ENCODE measurements around the gene ABHD13. TPM values are rescaled to one million over a fixed set of nuclear protein-coding genes. Genes with fewer than 3 reads are reported as not detected.

The ABHD13 gene
- total RNA-seq, 1 experiment from 2014 or later, result 10.3 TPM

DNA sequence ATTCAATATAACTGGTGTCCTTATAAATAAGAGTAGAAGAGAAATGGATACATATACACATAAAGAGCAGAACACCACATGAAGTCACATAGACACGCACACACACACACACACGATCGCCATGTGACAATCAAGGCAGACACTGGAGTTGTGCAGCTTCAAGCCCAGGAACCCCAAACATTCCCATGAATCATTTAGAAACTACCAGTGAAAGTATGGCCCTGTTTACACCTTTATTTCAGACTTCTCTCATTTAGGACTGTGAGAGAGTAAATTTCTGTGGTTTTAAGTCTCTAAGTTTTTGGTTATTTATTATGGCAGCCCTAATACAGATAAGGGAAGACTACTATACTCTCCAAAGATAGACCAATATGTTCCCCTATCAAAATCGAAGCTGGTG is 31.0 kb downstream of the ABHD13 start:
- Histone ChIP-seq H3K27me3 (replicated peaks; ENCODE audit: insufficient read depth, low read depth, low read length, poor library complexity) (no peaks in the 10 kb centered on the region), H3K36me3 (ENCODE audit: insufficient read depth, low read length, poor library complexity, severe bottlenecking) (no peaks in the 10 kb centered on the region), H3K27ac (ENCODE audit: low read depth, low read length, poor library complexity, severe bottlenecking) (no peak overlapping the region), H3K4me3 (ENCODE audit: low read depth, low read length, poor library complexity, severe bottlenecking) (no peak overlapping the region), H3K4me1 (ENCODE audit: insufficient read depth, low read length, poor library complexity, severe bottlenecking) (no peaks in the 10 kb centered on the region), H3K9me3 (ENCODE audit: low read depth, low read length, poor library complexity, severe bottlenecking) (peaks cover 17% of the 10 kb centered on the region)
- CTCF ChIA-PET, result no interaction called here
- BruUV-seq (replicated peaks), result no TSS peak
- TF ChIP-seq, protein P1, sequence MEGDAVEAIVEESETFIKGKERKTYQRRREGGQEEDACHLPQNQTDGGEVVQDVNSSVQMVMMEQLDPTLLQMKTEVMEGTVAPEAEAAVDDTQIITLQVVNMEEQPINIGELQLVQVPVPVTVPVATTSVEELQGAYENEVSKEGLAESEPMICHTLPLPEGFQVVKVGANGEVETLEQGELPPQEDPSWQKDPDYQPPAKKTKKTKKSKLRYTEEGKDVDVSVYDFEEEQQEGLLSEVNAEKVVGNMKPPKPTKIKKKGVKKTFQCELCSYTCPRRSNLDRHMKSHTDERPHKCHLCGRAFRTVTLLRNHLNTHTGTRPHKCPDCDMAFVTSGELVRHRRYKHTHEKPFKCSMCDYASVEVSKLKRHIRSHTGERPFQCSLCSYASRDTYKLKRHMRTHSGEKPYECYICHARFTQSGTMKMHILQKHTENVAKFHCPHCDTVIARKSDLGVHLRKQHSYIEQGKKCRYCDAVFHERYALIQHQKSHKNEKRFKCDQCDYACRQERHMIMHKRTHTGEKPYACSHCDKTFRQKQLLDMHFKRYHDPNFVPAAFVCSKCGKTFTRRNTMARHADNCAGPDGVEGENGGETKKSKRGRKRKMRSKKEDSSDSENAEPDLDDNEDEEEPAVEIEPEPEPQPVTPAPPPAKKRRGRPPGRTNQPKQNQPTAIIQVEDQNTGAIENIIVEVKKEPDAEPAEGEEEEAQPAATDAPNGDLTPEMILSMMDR (conservative IDR thresholded peaks at IDR 0.05; ENCODE audit: low read depth, low read length), result no peak
- TF ChIP-seq EZH2 (IDR thresholded peaks at IDR 0.05; ENCODE audit: borderline replicate concordance, low read depth, low read length, poor library complexity, severe bottlenecking), result no peak
- intact Hi-C loops (cut with micrococcal nuclease; ENCODE audit: unreplicated experiment), result no loop called here
- POLR2A ChIA-PET (ENCODE audit: low non-redundant PET), result no interaction called here
- DNase-seq (ENCODE audit: low spot score), result no peak

DNA sequence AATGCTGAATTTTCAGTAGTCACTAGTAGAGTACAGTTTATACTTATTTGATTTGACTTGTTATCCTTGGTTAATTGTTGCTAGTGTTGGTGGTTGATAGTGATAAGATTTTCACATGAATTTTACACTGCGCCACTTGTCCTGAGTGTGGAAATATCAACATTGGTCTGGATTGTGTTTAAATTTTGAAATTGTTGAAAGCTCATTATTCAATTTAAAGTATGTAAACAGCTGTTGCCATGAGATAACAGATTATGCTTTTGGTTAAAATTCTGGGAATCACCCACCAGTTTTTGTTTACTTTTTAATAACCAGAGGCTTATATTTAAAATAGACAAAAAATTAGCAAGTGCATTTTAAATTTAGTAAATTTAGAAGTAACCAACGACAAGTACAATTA is 39.1 kb downstream of the ABHD13 start:
- TF ChIP-seq, protein P1 (conservative IDR thresholded peaks at IDR 0.05; ENCODE audit: low read depth, low read length), result no peak
- no peak for TF ChIP-seq EZH2 (IDR thresholded peaks at IDR 0.05; ENCODE audit: borderline replicate concordance, low read depth, low read length, poor library complexity, severe bottlenecking)

GRCh38 chr13:108263621-108264355 is 45.6 kb downstream of the ABHD13 start:
- Histone ChIP-seq H3K9me3 (ENCODE audit: low read depth, low read length, poor library complexity, severe bottlenecking) (no peaks in the 10 kb centered on the region), H3K27ac (ENCODE audit: low read depth, low read length, poor library complexity, severe bottlenecking) (no peak overlapping the region), H3K27me3 (replicated peaks; ENCODE audit: insufficient read depth, low read depth, low read length, poor library complexity) (no peaks in the 10 kb centered on the region), H3K4me1 (ENCODE audit: insufficient read depth, low read length, poor library complexity, severe bottlenecking) (peaks cover 44% of the 10 kb centered on the region), H3K4me3 (ENCODE audit: low read depth, low read length, poor library complexity, severe bottlenecking) (no peak overlapping the region), H3K36me3 (ENCODE audit: insufficient read depth, low read length, poor library complexity, severe bottlenecking) (no peaks in the 10 kb centered on the region)
- DNase-seq (ENCODE audit: low spot score), result peak; percentile 32
- no peak for TF ChIP-seq EZH2 (IDR thresholded peaks at IDR 0.05; ENCODE audit: borderline replicate concordance, low read depth, low read length, poor library complexity, severe bottlenecking)
- TF ChIP-seq, protein P1 (conservative IDR thresholded peaks at IDR 0.05; ENCODE audit: low read depth, low read length), result no peak
- ChIA-PET CTCF (no interaction called here), POLR2A (ENCODE audit: low non-redundant PET) (no interaction called here)
- intact Hi-C loops (cut with micrococcal nuclease; ENCODE audit: unreplicated experiment), result loop anchor here (5.0 kb wide), 1 partner anchor 1524 kb away; the partner anchor contains the start of gene IRS2
- BruUV-seq (replicated peaks), result no TSS peak

More for the DNA sequence above, 39.1 kb downstream of the ABHD13 start:
- CTCF ChIA-PET, result no interaction called here
- BruUV-seq (replicated peaks), result no TSS peak
- intact Hi-C loops (cut with micrococcal nuclease; ENCODE audit: unreplicated experiment), result no loop called here
- H3K27ac ChIP-seq (ENCODE audit: low read depth, low read length, poor library complexity, severe bottlenecking), result no peak overlapping the region
- POLR2A ChIA-PET (ENCODE audit: low non-redundant PET), result no interaction called here
- H3K27me3 ChIP-seq (replicated peaks; ENCODE audit: insufficient read depth, low read depth, low read length, poor library complexity), result no peaks in the 10 kb centered on the region
- H3K36me3 ChIP-seq (ENCODE audit: insufficient read depth, low read length, poor library complexity, severe bottlenecking), result no peaks in the 10 kb centered on the region
- H3K4me3 ChIP-seq (ENCODE audit: low read depth, low read length, poor library complexity, severe bottlenecking), result no peak overlapping the region
- H3K9me3 ChIP-seq (ENCODE audit: low read depth, low read length, poor library complexity, severe bottlenecking), result peaks cover 1% of the 10 kb centered on the region
- DNase-seq (ENCODE audit: low spot score), result no peak
- no peaks in the 10 kb centered on the region for H3K4me1 ChIP-seq (ENCODE audit: insufficient read depth, low read length, poor library complexity, severe bottlenecking)

Data from A673 (cell line).